Hepatocyte (in vitro differentiated cells): ENCODE measurements around the gene SLC16A5.

Source experiments
- CTCF ChIP-seq: fragments of 200-600 bp; sonication (generic); IDR thresholded peaks from 2 replicates; pipeline ENCODE4 v1.5.1; 2016; ENCODE audit warnings: antibody characterized with exemption, mild to moderate bottlenecking; ENCODE audit not compliant: poor library complexity
- EZH2 ChIP-seq: fragments of 200-600 bp; sonication (generic); IDR thresholded peaks from 2 replicates; pipeline ENCODE4 v1.6.1; 2016; ENCODE audit warnings: antibody characterized with exemption, mild to moderate bottlenecking, borderline replicate concordance

DNA sequence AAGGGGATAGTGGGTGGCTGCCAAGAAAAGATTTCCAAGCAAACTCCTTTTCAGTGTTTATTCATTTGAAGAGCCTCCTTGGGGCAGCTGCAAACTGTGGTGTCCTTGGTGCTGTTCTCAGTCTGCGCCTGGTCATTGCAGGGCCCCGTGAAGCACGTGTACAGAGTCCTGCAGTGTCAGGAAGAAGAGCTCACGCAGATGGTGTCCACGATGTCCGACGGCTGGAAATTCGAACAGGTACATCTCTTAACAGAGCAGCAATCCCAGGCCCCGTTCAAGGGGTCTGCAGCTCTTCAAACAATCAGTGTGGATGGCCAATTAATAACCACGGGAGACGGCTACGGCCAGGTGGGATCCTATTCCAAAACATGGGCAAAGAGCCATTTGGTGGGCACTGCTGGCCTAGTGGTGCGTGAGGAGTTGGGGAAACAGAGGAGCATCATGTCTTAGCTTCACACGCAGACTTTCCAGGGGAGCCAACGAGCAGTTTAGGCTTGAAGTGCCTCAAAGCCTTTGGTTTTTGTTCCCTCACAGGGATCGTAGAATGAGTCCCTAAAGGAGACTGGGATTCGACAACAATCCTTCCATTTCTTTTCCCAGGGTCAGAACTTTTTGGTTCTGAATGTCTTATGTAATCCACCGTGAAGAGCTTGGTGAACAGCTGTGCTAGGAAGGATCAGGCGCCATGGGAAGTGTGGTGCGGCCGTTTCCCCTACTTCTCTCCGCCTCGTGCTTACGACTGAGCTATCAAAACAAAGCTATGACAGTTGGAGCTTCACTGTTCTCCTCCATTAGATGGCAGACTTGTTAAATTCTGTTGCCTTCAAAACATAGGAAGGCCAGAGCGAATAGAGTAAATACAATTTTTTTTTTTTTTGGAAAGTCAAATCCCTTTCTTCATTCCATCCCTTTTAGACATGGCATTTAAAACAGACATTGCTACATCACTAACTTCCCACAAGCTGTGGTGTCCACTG lies 28.1 kb upstream of the SLC16A5 start:
- TF ChIP-seq CTCF (peak; percentile 61), EZH2 (no peak)
